Kidney (tissue), 14 donors: Measurements from ENCODE around the gene ITPKA. TPM values are rescaled to one million over a fixed set of nuclear protein-coding genes. Genes with fewer than 3 reads are reported as not detected.

ENCODE experiments used
- DNase-seq, 5 donors: peaks; one replicate each; pipeline ENCODE4 v3.0.0-alpha.2; 2013 to 2020
- FAIRE-seq: peaks from 2 replicates; lab custom pipeline; 2012; peaks lifted over from hg19 to GRCh38; lab: Jason Lieb, UNC
- H3K27ac ChIP-seq, 2 donors: one replicate each; pipeline ENCODE4 v1.7.0; 2013; ENCODE audit warnings: low read depth in 2 of 2, low read length in 2 of 2, inconsistent platforms in 1 of 2
- H3K27me3 ChIP-seq: one replicate; pipeline ENCODE4 v1.7.1; 2013; ENCODE audit warnings: low read length, inconsistent platforms; ENCODE audit not compliant: control insufficient read depth, insufficient read depth
- H3K36me3 ChIP-seq, 3 donors: one replicate each; pipeline versions ENCODE4 v1.7.0 to v1.7.1; 2013; ENCODE audit warnings: low read length in 3 of 3, control low read depth in 1 of 3, inconsistent platforms in 1 of 3; ENCODE audit not compliant: insufficient read depth in 3 of 3, control insufficient read depth in 2 of 3
- H3K4me1 ChIP-seq, 3 donors: one replicate each; pipeline versions ENCODE4 v1.7.0 to v1.7.1; 2013; ENCODE audit warnings: low read length in 3 of 3, inconsistent platforms in 1 of 3, low read depth in 1 of 3; ENCODE audit not compliant: control insufficient read depth in 2 of 3, insufficient read depth in 2 of 3
- H3K4me3 ChIP-seq, 3 donors: one replicate each; pipeline versions ENCODE4 v1.7.0 to v1.8.1; 2013; ENCODE audit warnings: low read length in 3 of 3, control low read depth in 1 of 3, inconsistent platforms in 1 of 3
- H3K9ac ChIP-seq, 3 donors: one replicate each; pipeline versions ENCODE4 v1.7.0 to v1.7.1; 2013; ENCODE audit warnings: low read length in 3 of 3, control low read depth in 1 of 3, inconsistent platforms in 1 of 3
- H3K9me3 ChIP-seq, 3 donors: one replicate each; pipeline versions ENCODE4 v1.7.0 to v1.7.1; 2013; ENCODE audit warnings: low read length in 3 of 3, control low read depth in 1 of 3, inconsistent platforms in 1 of 3; ENCODE audit not compliant: control insufficient read depth in 2 of 3, insufficient read depth in 1 of 3
- CTCF ChIP-seq: IDR thresholded peaks from 3 replicates; pipeline ENCODE4 v1.5.1; 2012; ENCODE audit warnings: mild to moderate bottlenecking, moderate library complexity, borderline replicate concordance; ENCODE audit not compliant: insufficient read depth; ENCODE audit errors: extremely low read depth
- intact Hi-C: fragments of 100-400 bp; cut with DNase I; formaldehyde crosslinking; loops from one replicate; pipeline ENCODE4 v1.11.1; 2022
- polyA plus RNA-seq: library from polyadenylated mRNA; stranded (reverse); fragments of 350-450 nt; fragmentation: Illumina TruSeq; extraction: RNeasy Lipid Tissue Mini Kit (QIAGEN cat#74804); gene quantifications from one replicate; pipeline ENCODE4 v1.2.3, GENCODE V29; 2014; ENCODE audit warnings: low read depth, low replicate concordance; ENCODE audit not compliant: insufficient read depth
- total RNA-seq: library from RNA; stranded (reverse); fragmentation: NEBNext Ultra II Directional; extraction: Animal tissue kit (Norgen Biotek cat#: 25700); gene quantifications from one replicate; pipeline ENCODE4 v1.2.1, GENCODE V29; 2021
- donor health status: control.
- donor health status: control.
- donor health status: control.
- donor health status: control.
- donor health status: control.
- donor health status: DM: yes; HTN: yes; CAD: no.
- donor health status: Normal renal cell carcinoma (clear cell type).

Gene ITPKA
- total and polyA plus RNA-seq, 2 donors from 2014 or later: 0.66 TPM; not detected in 1

GRCh38 chr15:41483519-41483918, 10.2 kb upstream of the ITPKA start:
- no peak for TF ChIP-seq CTCF
- FAIRE-seq (no peak), DNase-seq (peak in 1 of 5 donors; percentile 4)
- intact Hi-C loops: no loop called here
- H3K27me3 ChIP-seq: no peaks in the 10 kb centered on the region
- H3K9ac ChIP-seq: no peak overlapping the region
- peaks cover 4 to 34% (median 19%) of the 10 kb centered on the region in 3 donors for H3K36me3 ChIP-seq
- peaks cover 0 to 3% (median 0%) of the 10 kb centered on the region in 3 donors for H3K4me1 ChIP-seq
- no peak overlapping the region for H3K4me3 ChIP-seq
- H3K9me3 ChIP-seq: no peaks in the 10 kb centered on the region
- no peak overlapping the region for H3K27ac ChIP-seq

GRCh38 chr15:41484937-41485625, 8.6 kb upstream of the ITPKA start:
- no peak overlapping the region for H3K27ac ChIP-seq
- TF ChIP-seq CTCF: no peak
- no peak overlapping the region for H3K4me3 ChIP-seq
- DNase-seq (peak in 1 of 5 donors; percentile 51), FAIRE-seq (no peak)
- peaks cover 0 to 3% (median 0%) of the 10 kb centered on the region in 3 donors for H3K4me1 ChIP-seq
- H3K9me3 ChIP-seq: no peaks in the 10 kb centered on the region
- intact Hi-C loops: no loop called here
- H3K36me3 ChIP-seq: peaks cover 0 to 22% (median 8%) of the 10 kb centered on the region in 3 donors
- no peaks in the 10 kb centered on the region for H3K27me3 ChIP-seq
- H3K9ac ChIP-seq: no peak overlapping the region

GRCh38 chr15:41486286-41486685, 7.4 kb upstream of the ITPKA start:
- Histone ChIP-seq H3K27me3 (no peaks in the 10 kb centered on the region), H3K4me1 (peaks cover 0 to 3% (median 0%) of the 10 kb centered on the region in 3 donors), H3K27ac (no peak overlapping the region), H3K9ac (no peak overlapping the region), H3K4me3 (no peak overlapping the region), H3K9me3 (no peaks in the 10 kb centered on the region), H3K36me3 (peaks cover 0 to 10% (median 1%) of the 10 kb centered on the region in 3 donors)
- no peak for TF ChIP-seq CTCF
- DNase-seq (peak in 1 of 5 donors; percentile 71), FAIRE-seq (no peak)
- intact Hi-C loops: no loop called here

GRCh38 chr15:41487381-41487780, 6.3 kb upstream of the ITPKA start:
- intact Hi-C loops: no loop called here
- no peak overlapping the region for H3K27ac ChIP-seq
- no peaks in the 10 kb centered on the region for H3K9me3 ChIP-seq
- no peak for TF ChIP-seq CTCF
- H3K27me3 ChIP-seq: no peaks in the 10 kb centered on the region
- H3K36me3 ChIP-seq: peaks cover 0 to 4% (median 0%) of the 10 kb centered on the region in 3 donors
- peak in 3 of 5 donors; percentile 57 to 75 (median 65) for DNase-seq
- no peak overlapping the region for H3K4me3 ChIP-seq
- H3K4me1 ChIP-seq: peaks cover 0 to 3% (median 3%) of the 10 kb centered on the region in 3 donors
- FAIRE-seq: no peak
- H3K9ac ChIP-seq: no peak overlapping the region
